ENCODE measurements around the gene SLC22A12.
"Not testable (repeated sequence)": the region's sequence is repeated elsewhere in the genome, so short reads cannot be mapped to it uniquely, and the experiment has no call there.

Gene SLC22A12

DNA sequence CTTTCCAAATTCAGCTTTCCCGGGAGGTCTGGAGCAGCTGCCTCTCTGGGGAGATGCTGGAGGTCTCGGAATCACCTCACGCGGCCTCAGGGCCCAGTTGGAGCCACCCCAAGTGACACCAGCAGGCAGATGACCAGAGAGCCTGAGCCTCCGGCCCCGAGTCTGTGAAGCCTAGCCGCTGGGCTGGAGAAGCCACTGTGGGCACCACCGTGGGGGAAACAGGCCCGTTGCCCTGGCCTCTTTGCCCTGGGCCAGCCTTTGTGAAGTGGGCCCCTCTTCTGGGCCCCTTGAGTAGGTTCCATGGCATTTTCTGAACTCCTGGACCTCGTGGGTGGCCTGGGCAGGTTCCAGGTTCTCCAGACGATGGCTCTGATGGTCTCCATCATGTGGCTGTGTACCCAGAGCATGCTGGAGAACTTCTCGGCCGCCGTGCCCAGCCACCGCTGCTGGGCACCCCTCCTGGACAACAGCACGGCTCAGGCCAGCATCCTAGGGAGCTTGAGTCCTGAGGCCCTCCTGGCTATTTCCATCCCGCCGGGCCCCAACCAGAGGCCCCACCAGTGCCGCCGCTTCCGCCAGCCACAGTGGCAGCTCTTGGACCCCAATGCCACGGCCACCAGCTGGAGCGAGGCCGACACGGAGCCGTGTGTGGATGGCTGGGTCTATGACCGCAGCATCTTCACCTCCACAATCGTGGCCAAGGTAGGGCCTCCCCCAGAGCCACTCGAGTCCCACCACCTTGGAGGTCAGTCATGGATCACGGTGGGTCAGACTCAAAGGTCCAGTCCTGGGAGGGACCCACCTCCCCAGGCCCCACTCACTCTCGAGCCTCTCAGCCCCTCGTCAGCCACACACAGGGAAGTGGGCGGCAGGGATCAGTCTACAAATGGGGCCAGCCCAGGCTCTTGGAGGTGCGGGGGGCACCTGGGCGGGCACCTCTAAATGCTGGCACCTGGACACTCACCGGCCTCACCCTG is 525 bp downstream of the SLC22A12 start:
- H3K36me3 Mint-ChIP-seq (ENCODE audit: low read depth) = no peaks in the 10 kb centered on the region

DNA sequence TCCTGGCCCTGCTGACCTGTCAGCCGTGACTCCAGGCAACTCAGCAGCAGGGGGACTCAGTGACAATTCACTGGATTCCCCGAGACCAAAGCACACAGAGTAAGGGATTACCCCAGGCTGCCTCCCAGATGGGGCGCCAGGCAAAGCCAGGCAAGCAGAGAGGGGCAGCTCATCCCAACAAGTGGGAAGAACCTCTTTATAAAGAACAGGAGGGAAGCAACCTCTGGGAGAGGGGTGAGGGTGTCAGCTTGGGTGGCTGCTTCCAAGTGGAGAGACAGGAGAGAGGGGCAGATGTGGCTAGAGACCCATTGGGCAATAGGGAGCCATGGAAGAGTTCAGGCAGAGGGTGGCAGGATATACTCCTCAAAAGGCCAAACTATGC is 1.2 kb downstream of the SLC22A12 start:
- H3K36me3 Mint-ChIP-seq (ENCODE audit: low read depth) = no peaks in the 10 kb centered on the region
- DNase-seq = no peak
- peaks cover 11% of the 10 kb centered on the region for H3K9me3 Mint-ChIP-seq
- no peak overlapping the region for H3K27ac Mint-ChIP-seq
- no peak for ATAC-seq
- H3K27me3 Mint-ChIP-seq = peaks cover 6% of the 10 kb centered on the region
- H3K4me3 Mint-ChIP-seq = no peak overlapping the region
- H3K4me1 Mint-ChIP-seq = no peaks in the 10 kb centered on the region

More for the DNA sequence above, 525 bp downstream of the SLC22A12 start:
- ATAC-seq (no peak), DNase-seq (no peak)
- Mint-ChIP-seq H3K9me3 (peaks cover 11% of the 10 kb centered on the region), H3K4me1 (no peaks in the 10 kb centered on the region), H3K4me3 (no peak overlapping the region), H3K27me3 (peaks cover 7% of the 10 kb centered on the region), H3K27ac (no peak overlapping the region)

DNA sequence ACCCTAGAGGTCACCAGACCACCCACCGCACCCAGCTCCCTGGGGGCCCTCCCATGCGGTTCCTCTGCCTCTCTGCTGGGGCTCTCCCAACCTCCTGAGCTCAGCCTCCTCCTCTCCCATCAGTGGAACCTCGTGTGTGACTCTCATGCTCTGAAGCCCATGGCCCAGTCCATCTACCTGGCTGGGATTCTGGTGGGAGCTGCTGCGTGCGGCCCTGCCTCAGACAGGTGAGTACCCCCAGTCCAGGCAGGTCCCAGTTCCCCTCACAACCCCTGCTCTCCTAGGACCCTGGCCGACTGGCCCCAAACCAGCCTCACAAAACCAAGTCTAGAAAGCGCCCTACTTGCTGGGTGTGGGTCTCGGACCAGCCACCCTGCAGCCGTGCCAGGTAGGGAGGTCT is 1.6 kb downstream of the SLC22A12 start:
- no peak overlapping the region for H3K27ac Mint-ChIP-seq
- ATAC-seq (peak; percentile 18), DNase-seq (no peak)
- H3K9me3 Mint-ChIP-seq = peaks cover 11% of the 10 kb centered on the region
- no peaks in the 10 kb centered on the region for H3K36me3 Mint-ChIP-seq (ENCODE audit: low read depth)
- H3K27me3 Mint-ChIP-seq = peaks cover 5% of the 10 kb centered on the region
- H3K4me1 Mint-ChIP-seq = no peaks in the 10 kb centered on the region
- no peak overlapping the region for H3K4me3 Mint-ChIP-seq

DNA sequence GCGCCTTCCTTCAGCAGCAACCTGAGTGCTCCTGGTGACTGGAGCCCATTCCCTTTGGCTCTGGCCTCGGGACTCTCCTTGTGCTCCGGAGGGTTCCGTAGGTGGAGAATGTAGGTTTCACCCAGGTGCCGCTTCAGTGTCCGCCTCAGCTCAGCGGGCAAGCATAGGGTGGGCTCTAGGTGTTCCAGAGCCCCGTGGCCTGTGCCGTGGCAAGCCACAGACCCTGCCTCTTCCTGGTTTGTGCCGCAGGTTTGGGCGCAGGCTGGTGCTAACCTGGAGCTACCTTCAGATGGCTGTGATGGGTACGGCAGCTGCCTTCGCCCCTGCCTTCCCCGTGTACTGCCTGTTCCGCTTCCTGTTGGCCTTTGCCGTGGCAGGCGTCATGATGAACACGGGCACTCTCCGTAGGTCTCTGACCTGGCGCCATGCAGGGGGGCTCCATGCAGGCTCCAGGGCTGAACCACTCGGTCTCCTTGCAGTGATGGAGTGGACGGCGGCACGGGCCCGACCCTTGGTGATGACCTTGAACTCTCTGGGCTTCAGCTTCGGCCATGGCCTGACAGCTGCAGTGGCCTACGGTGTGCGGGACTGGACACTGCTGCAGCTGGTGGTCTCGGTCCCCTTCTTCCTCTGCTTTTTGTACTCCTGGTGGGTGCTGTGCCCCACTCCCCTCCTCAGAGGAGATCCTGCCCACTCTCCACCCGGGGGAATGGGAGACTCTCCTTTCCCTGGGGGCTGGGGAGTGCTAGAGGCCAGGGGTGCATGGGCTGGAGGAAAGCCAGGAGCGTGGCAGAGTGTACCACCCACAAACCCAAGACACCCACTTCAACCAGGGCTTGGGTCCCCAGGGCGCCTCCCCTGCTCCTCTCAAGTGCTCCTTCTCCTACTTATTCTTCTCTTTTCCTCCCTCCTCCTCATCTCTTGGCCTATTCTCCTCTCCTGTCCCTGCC is 2.4 kb downstream of the SLC22A12 start:
- ATAC-seq = no peak
- DNase-seq = no peak
- Mint-ChIP-seq H3K4me3 (no peak overlapping the region), H3K27me3 (peaks cover 3% of the 10 kb centered on the region), H3K9me3 (peaks cover 4% of the 10 kb centered on the region), H3K27ac (no peak overlapping the region), H3K4me1 (no peaks in the 10 kb centered on the region), H3K36me3 (ENCODE audit: low read depth) (no peaks in the 10 kb centered on the region)

DNA sequence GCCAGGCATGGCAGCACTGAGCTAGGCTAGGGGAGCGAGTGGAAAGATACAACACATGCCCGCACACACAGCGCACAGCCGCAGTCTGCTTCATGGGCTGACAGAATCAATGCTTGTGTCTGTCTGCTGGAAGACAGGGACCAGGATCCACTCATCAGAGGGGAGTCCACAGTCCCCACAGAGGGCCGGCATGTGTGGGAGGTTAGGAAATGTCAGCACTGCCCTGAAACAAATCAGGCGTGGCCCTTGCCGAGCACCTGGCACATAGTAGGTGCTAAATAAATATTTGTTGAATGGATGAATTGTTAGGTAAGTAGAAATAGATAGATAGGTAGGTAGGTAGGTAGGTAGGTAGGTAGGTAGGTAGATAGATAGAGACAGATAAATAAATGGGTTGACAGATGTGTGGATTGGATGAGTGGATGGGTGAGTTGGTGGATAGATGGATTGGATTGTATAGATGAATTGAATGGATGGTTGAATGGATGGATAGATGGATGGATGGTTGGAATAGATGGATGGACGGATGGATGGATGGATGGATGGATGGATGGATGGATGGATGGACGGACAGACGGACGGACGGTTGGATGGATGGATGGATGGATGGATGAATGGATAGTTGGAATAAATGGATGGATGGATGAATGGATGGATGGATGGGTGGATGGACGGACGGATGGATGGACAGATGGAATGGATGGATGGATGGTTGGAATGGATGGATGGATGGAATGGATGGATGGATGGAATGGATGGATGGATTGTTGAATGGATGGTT is 3.3 kb downstream of the SLC22A12 start:
- no peaks in the 10 kb centered on the region for H3K27me3 Mint-ChIP-seq
- H3K4me3 Mint-ChIP-seq = no peak overlapping the region
- no peaks in the 10 kb centered on the region for H3K4me1 Mint-ChIP-seq
- no peak overlapping the region for H3K27ac Mint-ChIP-seq
- H3K36me3 Mint-ChIP-seq (ENCODE audit: low read depth) = no peaks in the 10 kb centered on the region
- DNase-seq (no peak), ATAC-seq (no peak)
- no peaks in the 10 kb centered on the region for H3K9me3 Mint-ChIP-seq

DNA sequence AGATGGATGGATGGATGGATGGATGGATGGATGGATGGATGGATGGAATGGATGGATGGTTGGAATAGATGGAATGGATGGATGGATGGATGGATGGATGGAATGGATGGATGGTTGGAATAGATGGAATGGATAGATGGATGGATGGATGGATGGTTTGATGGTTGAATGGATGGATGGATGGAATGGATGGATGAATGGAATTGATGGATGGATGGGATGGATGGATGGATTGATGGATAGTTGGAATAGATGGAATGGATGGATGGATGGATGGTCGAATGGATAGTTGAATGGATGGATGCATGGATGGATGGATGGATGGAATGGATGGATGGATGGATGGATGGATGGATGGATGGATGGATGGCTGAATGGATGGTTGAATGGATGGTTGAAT is 4.9 kb downstream of the SLC22A12 start:
- not testable (repeated sequence) for ATAC-seq; H3K27me3 Mint-ChIP-seq; H3K36me3 Mint-ChIP-seq (ENCODE audit: low read depth); H3K4me1 Mint-ChIP-seq; H3K9me3 Mint-ChIP-seq; H3K4me3 Mint-ChIP-seq; DNase-seq; H3K27ac Mint-ChIP-seq

DNA sequence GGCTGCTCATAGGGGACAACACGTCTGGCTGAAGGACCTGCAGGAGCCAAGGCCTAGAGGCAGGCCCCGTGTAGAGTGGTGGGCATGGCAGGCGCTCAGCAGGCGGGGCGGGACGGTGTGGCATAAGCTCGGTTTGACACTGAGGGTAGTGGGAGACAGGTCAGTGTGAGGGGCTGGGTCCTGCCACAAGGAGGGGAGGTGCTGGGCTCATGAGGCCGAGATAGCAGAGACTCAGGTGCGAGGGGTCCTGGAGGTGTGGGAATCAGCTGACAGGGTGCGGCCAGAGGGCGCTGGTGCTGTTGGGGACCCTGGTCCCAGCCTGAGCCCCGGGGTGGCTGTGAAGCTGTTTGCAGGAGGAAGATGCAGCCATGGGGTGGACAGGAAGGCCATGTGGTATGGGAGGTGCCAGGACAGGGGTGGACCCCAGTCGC is 6.7 kb downstream of the SLC22A12 start:
- H3K27me3 Mint-ChIP-seq = no peaks in the 10 kb centered on the region
- H3K4me1 Mint-ChIP-seq = no peaks in the 10 kb centered on the region
- ATAC-seq (no peak), DNase-seq (no peak)
- no peaks in the 10 kb centered on the region for H3K9me3 Mint-ChIP-seq
- H3K4me3 Mint-ChIP-seq = no peak overlapping the region
- no peak overlapping the region for H3K27ac Mint-ChIP-seq
- H3K36me3 Mint-ChIP-seq (ENCODE audit: low read depth) = no peaks in the 10 kb centered on the region

DNA sequence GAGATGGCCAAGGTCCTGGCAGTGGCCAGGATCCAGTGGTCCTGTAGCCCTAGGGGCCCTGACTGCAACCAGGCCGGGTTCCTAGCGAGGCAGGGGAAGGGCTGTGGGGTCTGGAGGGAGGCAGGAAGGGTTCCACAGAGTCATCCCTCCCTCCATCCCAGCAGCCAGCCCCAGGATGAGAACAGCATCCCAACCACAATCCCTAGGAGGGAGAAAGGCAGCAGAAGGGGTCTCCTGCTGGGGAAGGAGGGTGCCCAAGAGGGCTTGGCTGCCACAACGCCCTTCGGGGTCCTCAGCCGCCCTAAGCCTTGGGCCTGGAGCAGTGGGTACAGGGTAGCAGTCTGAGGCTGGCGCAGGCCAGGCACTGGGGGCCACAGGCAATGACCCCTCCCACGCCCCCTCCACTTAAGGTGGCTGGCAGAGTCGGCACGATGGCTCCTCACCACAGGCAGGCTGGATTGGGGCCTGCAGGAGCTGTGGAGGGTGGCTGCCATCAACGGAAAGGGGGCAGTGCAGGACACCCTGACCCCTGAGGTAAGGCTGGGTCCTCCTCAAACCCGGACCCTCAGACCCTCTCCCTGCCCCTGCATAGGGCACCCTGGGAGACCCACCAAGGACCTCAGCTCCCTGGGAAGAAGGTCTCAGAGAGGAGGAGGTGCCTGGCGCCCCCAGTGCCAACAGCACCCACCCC is 7.2 kb downstream of the SLC22A12 start:
- Mint-ChIP-seq H3K9me3 (no peaks in the 10 kb centered on the region), H3K4me3 (no peak overlapping the region), H3K27me3 (no peaks in the 10 kb centered on the region), H3K27ac (no peak overlapping the region), H3K36me3 (ENCODE audit: low read depth) (no peaks in the 10 kb centered on the region), H3K4me1 (no peaks in the 10 kb centered on the region)
- no peak for DNase-seq
- no peak for ATAC-seq

DNA sequence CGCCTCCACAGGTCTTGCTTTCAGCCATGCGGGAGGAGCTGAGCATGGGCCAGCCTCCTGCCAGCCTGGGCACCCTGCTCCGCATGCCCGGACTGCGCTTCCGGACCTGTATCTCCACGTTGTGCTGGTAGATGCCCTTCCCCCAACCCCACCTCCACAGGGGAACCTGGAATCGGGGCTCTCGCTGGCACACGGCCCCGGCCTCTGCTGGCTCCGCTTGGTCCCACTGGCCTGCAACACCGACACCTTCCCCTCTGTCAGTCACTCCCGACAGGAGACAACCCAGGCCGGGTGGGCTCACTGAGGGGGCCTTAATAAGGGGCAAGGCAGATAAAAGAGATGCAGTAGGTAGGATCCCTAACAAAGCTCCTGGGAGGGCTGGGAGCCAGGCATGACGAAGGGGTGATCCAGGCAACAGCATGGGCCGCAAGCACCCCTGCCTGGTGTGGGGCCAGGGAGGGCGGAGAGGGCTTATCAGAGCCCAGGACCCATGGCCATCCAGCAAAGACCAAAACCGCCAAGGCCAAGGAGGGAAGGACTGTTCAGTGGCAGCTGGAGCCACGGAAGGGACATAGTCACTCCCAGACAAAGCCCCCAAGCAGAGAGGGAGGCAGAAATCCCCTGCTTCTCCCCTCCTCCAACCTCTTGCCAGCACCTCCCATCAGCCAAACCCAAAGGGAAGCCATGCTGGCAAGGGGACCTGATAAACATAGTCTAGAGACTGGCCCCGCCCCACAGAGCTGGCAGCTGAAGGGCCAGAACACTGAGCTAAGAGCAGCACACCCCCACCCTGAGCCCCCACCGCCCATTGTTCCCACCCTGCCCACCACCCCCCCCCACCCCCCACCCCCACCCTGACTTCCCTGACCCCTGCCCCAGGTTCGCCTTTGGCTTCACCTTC is 8.0 kb downstream of the SLC22A12 start:
- Mint-ChIP-seq H3K4me1 (no peaks in the 10 kb centered on the region), H3K27me3 (no peaks in the 10 kb centered on the region), H3K4me3 (no peak overlapping the region), H3K36me3 (ENCODE audit: low read depth) (no peaks in the 10 kb centered on the region), H3K9me3 (no peaks in the 10 kb centered on the region), H3K27ac (no peak overlapping the region)
- ATAC-seq (no peak), DNase-seq (no peak)

DNA sequence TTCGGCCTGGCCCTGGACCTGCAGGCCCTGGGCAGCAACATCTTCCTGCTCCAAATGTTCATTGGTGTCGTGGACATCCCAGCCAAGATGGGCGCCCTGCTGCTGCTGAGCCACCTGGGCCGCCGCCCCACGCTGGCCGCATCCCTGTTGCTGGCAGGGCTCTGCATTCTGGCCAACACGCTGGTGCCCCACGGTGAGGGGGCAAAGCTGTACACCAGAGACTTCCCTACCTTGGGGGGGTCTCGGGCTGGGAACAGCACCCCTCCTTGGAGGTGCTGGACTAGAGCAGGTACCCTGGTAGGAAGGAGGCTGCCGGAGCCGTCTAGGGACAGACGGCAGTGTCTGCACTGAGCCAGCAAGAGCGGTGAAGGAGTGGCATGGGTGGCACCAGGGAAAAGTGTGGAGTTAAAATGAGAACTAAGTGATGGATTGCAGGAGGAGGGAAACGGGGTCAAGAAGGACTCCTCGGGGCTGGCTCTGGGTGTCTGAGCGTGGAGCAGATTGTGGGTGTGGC is 8.7 kb downstream of the SLC22A12 start:
- Mint-ChIP-seq H3K27ac (no peak overlapping the region), H3K4me3 (no peak overlapping the region), H3K27me3 (no peaks in the 10 kb centered on the region), H3K36me3 (ENCODE audit: low read depth) (no peaks in the 10 kb centered on the region), H3K9me3 (no peaks in the 10 kb centered on the region), H3K4me1 (no peaks in the 10 kb centered on the region)
- DNase-seq = no peak
- ATAC-seq = no peak

DNA sequence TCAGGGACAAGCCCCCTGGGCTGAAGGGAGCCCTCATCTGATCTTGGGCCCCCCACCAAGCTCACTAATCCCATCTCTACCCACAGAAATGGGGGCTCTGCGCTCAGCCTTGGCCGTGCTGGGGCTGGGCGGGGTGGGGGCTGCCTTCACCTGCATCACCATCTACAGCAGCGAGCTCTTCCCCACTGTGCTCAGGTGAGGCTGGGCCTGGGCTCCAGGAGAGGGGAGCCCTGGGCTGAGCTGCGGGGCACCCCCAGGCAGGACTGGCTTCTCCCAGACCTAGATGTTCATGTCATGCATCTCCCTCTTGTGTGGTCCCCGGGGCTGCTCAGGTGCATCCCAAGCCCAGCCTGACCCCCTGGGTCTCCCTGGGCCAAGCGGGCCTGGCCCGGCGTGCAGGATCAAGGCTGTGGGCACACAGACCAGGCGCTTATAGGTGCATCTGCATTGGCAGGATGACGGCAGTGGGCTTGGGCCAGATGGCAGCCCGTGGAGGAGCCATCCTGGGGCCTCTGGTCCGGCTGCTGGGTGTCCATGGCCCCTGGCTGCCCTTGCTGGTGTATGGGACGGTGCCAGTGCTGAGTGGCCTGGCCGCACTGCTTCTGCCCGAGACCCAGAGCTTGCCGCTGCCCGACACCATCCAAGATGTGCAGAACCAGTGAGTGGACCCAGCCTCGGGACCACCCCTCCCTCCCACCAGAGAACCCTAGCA is 9.4 kb downstream of the SLC22A12 start:
- ATAC-seq (no peak), DNase-seq (no peak)
- Mint-ChIP-seq H3K4me3 (no peak overlapping the region), H3K9me3 (no peaks in the 10 kb centered on the region), H3K4me1 (no peaks in the 10 kb centered on the region), H3K27ac (no peak overlapping the region), H3K27me3 (no peaks in the 10 kb centered on the region), H3K36me3 (ENCODE audit: low read depth) (no peaks in the 10 kb centered on the region)

DNA sequence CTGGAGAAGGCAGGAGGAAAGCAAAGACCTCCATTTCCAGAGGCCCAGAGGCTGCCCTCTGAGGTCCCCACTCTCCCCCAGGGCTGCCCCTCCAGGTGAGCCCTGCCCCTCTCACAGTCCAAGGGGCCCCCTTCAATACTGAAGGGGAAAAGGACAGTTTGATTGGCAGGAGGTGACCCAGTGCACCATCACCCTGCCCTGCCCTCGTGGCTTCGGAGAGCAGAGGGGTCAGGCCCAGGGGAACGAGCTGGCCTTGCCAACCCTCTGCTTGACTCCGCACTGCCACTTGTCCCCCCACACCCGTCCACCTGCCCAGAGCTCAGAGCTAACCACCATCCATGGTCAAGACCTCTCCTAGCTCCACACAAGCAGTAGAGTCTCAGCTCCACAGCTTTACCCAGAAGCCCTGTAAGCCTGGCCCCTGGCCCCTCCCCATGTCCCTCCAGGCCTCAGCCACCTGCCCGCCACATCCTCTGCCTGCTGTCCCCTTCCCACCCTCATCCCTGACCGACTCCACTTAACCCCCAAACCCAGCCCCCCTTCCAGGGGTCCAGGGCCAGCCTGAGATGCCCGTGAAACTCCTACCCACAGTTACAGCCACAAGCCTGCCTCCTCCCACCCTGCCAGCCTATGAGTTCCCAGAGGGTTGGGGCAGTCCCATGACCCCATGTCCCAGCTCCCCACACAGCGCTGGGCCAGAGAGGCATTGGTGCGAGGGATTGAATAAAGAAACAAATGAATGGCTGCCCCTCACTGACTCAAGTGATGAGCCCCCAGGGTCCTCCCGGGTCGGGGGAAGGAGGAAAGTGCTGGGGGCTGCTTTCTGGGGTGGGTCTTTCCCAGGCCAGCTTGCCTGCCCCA is 10.8 kb downstream of the SLC22A12 start:
- Mint-ChIP-seq H3K27ac (no peak overlapping the region), H3K4me1 (no peaks in the 10 kb centered on the region), H3K9me3 (no peaks in the 10 kb centered on the region), H3K36me3 (ENCODE audit: low read depth) (no peaks in the 10 kb centered on the region), H3K27me3 (no peaks in the 10 kb centered on the region), H3K4me3 (no peak overlapping the region)
- ATAC-seq (no peak), DNase-seq (no peak)

All from activated naive CD8-positive, alpha-beta T cell treated with anti-CD3 and anti-CD28 coated beads, Interleukin-2, amount 50 U/mL, for 24 hours (primary cell).